Epithelial cell of proximal tubule (primary cell): Measurements from ENCODE around the gene KRT222. TPM values are rescaled to one million over a fixed set of nuclear protein-coding genes. Genes with fewer than 3 reads are reported as not detected.

Experiments
- DNase-seq: peaks from one replicate; pipeline ENCODE4 v3.0.0-alpha.2; 2011; ENCODE audit warnings: low read depth
- H3K4me3 ChIP-seq: 2 replicates; pipeline ENCODE4 v1.5.1; 2011; ENCODE audit warnings: low read depth, mild to moderate bottlenecking, low read length
- total RNA-seq: library from RNA; depleted of rRNA; stranded (reverse); fragments of >200 nt; gene quantifications from 2 replicates; pipeline ENCODE4 v1.2.3, GENCODE V29; 2015
- TF ChIP-seq, protein P1 (sequence below): conservative IDR thresholded peaks from 2 replicates; pipeline ENCODE4 v1.5.1; 2012; ENCODE audit warnings: low read depth, mild to moderate bottlenecking, low read length

The KRT222 gene
- total RNA-seq, 1 donor from 2014 or later: not detected

DNA sequence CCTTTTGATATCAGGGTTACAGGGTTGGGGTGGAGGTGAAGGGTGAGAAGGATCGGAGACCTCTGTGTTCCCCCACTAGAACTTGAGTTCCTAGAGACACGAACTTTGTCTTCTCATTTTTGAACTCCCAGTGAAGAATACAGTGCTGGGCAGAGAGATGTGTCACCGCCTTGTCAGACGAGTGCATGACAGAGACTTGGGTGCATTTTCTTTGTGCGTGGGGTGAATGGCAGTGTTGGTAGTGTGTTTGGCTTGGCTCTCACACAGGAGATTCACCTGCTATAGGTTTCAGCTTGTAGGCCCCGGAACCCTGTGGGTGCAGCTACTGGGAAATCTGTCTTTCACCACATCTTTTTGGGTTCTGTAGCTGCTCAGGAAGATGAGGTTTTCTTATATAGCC is 59.7 kb downstream of the KRT222 start:
- TF ChIP-seq, protein P1, sequence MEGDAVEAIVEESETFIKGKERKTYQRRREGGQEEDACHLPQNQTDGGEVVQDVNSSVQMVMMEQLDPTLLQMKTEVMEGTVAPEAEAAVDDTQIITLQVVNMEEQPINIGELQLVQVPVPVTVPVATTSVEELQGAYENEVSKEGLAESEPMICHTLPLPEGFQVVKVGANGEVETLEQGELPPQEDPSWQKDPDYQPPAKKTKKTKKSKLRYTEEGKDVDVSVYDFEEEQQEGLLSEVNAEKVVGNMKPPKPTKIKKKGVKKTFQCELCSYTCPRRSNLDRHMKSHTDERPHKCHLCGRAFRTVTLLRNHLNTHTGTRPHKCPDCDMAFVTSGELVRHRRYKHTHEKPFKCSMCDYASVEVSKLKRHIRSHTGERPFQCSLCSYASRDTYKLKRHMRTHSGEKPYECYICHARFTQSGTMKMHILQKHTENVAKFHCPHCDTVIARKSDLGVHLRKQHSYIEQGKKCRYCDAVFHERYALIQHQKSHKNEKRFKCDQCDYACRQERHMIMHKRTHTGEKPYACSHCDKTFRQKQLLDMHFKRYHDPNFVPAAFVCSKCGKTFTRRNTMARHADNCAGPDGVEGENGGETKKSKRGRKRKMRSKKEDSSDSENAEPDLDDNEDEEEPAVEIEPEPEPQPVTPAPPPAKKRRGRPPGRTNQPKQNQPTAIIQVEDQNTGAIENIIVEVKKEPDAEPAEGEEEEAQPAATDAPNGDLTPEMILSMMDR: no peak
- no peak for DNase-seq

More for the DNA sequence above, 59.7 kb downstream of the KRT222 start:
- H3K4me3 ChIP-seq: no peak overlapping the region

Other genes starting within 250 kb of the KRT222 start
- gene TOP2A, start 247.3 kb downstream of the KRT222 start, total RNA-seq: 198 and 206 TPM in 2 replicates
- gene IGFBP4, start 221.7 kb downstream of the KRT222 start, total RNA-seq: 57.6 and 67.7 TPM in 2 replicates
- gene TNS4, start 163.6 kb downstream of the KRT222 start, total RNA-seq: 0.51 TPM in 1 of 2 replicates, not detected in the other
- not detected in 2 replicates for gene CCR7, start 99.7 kb downstream of the KRT222 start, total RNA-seq
- 118 and 123 TPM in 2 replicates for gene SMARCE1, start 17.4 kb downstream of the KRT222 start, total RNA-seq
- gene KRT24, start 38.6 kb upstream of the KRT222 start, total RNA-seq: not detected in 2 replicates
- 0.17 TPM in 1 of 2 replicates, not detected in the other for gene KRT25, start 90.2 kb upstream of the KRT222 start, total RNA-seq
- not detected in 2 replicates for gene KRT26, start 107.0 kb upstream of the KRT222 start, total RNA-seq
- not detected in 2 replicates for gene KRT27, start 117.4 kb upstream of the KRT222 start, total RNA-seq
- not detected in 2 replicates for gene KRT28, start 134.8 kb upstream of the KRT222 start, total RNA-seq
- gene KRT10, start 157.4 kb upstream of the KRT222 start, total RNA-seq: 10.8 and 22.6 TPM in 2 replicates
- not detected in 2 replicates for gene KRT12, start 202.0 kb upstream of the KRT222 start, total RNA-seq
- not detected in 2 replicates for gene KRT20, start 220.1 kb upstream of the KRT222 start, total RNA-seq